Fibroblast of lung (primary cell): ENCODE data around the gene PFAS.

Source experiments
- EZH2 ChIP-seq: IDR thresholded peaks from 2 replicates; pipeline ENCODE4 v1.5.1; 2012; ENCODE audit warnings: low read length, control low read depth, mild to moderate bottlenecking; ENCODE audit errors: missing control alignments
- TF ChIP-seq, protein P1 (sequence below), 2 donors: IDR thresholded peaks in 1 of 2; conservative IDR thresholded peaks in 1 of 2; 1 replicate in 1 of 2; 2 replicates in 1 of 2; pipeline ENCODE4 v1.5.1; 2011 to 2012; ENCODE audit warnings: low read length in 2 of 2, control low read depth in 1 of 2, inconsistent platforms in 1 of 2, low read depth in 1 of 2, mild to moderate bottlenecking in 1 of 2

DNA sequence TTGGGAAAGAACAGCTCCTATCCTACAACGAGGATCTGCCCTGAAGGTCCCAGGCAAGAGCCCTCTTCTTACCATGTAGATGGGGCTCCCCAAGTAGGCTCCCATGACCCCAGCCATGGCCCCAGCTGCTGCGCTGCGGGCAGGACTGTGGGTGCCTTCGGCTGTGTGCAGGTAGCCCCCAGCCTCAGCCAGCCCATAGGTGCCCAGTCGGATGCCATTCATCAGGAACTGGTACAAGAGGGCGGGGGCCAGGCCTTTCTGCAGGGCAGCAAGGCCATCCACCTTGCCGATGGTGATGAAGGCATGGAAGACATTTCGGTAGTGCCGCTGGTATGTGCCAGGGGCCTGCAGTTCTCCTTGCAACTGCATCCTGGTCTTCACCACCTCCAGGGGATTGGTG is 45.3 kb downstream of the PFAS start:
- TF ChIP-seq, protein P1, sequence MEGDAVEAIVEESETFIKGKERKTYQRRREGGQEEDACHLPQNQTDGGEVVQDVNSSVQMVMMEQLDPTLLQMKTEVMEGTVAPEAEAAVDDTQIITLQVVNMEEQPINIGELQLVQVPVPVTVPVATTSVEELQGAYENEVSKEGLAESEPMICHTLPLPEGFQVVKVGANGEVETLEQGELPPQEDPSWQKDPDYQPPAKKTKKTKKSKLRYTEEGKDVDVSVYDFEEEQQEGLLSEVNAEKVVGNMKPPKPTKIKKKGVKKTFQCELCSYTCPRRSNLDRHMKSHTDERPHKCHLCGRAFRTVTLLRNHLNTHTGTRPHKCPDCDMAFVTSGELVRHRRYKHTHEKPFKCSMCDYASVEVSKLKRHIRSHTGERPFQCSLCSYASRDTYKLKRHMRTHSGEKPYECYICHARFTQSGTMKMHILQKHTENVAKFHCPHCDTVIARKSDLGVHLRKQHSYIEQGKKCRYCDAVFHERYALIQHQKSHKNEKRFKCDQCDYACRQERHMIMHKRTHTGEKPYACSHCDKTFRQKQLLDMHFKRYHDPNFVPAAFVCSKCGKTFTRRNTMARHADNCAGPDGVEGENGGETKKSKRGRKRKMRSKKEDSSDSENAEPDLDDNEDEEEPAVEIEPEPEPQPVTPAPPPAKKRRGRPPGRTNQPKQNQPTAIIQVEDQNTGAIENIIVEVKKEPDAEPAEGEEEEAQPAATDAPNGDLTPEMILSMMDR (conservative IDR thresholded peaks at IDR 0.05 in 1 of 2, IDR thresholded peaks at IDR 0.05 in 1 of 2; ENCODE audit: low read depth in 1 of 2, low read length in 2 of 2) = no peak
- TF ChIP-seq EZH2 = no peak
